Measurements from ENCODE around the gene EVA1A. TPM values are rescaled to one million over a fixed set of nuclear protein-coding genes. Genes with fewer than 3 reads are reported as not detected.

The EVA1A gene
- polyA plus RNA-seq, 2 of the 4 experiments (the other 2 are of a cell fraction): 2.5 to 19.0 TPM

DNA sequence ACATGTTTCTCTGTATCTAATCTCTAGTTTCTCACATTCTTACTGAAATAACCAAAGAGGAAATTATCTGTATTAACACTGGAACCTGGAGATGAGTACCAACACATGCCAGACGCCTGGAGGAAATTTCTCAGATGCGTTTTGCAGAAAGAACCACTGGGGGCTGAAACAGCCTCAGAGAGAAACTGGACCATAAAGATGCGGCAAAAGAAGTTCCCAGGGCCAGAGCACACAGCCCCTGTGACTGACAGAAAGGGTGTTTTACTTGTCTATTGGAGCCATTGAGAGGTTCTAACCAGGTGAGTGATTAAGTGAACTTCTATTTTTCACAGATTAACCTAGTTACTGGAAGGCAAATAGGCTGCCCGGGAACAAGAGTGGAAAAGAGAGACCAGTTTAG lies 103.9 kb downstream of the EVA1A start:
- POLR2A ChIA-PET: no interaction called here
- 44% methylated on average over 4 of the region's 4 CpGs for WGBS (ENCODE audit: missing lambda C conversion rate)
- no peak for FAIRE-seq
- TF ChIP-seq NR3C1 (IDR thresholded peaks at IDR 0.05): no peak
- TF ChIP-seq EHMT2 (IDR thresholded peaks at IDR 0.05; ENCODE audit: low read depth): no peak
- TF ChIP-seq RARB (CRISPR knock-in tag; IDR thresholded peaks at IDR 0.05): no peak
- CTCF ChIA-PET: interaction anchor here (0.7 to 4.6 kb wide), 6 partner anchors 8 to 409 kb away, joined by 3 to 28 read pairs (median 4); no protein-coding TSS in a partner anchor
- Histone ChIP-seq H3K27ac (no peak overlapping the region), H3K9me3 (no peaks in the 10 kb centered on the region), H3K4me1 (no peaks in the 10 kb centered on the region), H3K4me3 (no peak overlapping the region), H3K4me2 (no peak overlapping the region)
- no peak for DNase-seq (ENCODE audit: low read depth in 1 of 2, low spot score in 1 of 2)
- no peak; a peak in 1 of 6 replicates for ATAC-seq

DNA sequence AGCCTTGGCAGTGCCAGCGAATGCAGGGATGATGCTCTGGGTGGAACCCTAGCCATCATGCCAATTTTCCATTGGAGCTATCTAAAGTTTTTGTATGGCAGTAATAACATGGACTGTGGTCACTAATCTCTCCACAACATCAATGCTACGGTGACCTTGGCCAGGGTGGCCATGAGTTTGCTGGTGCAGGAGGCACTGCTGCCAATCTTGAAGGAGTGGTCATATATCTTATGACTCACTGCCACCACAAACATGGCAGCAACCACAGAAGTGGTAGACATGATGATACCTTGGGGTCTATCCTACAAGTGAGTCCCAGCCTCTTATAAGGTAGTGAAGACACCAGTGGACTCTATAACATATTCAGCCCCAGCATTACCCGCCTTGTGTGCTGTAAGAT lies 104.6 kb downstream of the EVA1A start:
- no peak for FAIRE-seq

DNA sequence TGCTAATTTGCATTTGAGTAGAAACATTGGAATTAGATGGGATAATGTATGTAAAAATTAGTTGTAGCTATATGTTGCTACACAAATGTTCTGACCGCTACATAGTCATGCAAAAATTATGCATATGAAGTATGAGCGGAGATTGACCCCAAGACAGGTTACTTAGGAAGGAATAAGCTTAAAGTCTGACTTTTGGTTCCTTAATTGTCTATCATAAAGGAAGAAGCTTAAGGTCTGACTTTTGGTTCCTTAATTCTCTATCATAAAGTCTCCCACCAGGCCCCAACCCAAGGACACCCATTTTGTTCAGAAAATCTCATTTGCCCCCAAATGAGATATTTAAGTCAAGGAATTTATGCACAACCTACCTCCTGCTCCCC lies 106.5 kb downstream of the EVA1A start:
- CTCF ChIA-PET: interaction anchor here (4.1 to 4.6 kb wide), 2 partner anchors 11 to 155 kb away, joined by 22 to 28 read pairs; no protein-coding TSS in a partner anchor
- FAIRE-seq (no peak), DNase-seq (ENCODE audit: low read depth in 1 of 2, low spot score in 1 of 2) (no peak), ATAC-seq (no peak)
- Histone ChIP-seq H3K4me3 (no peak overlapping the region), H3K9me3 (0 out of 3 replicates have a peak, but pooled peaks cover 3% of the 10 kb centered on the region), H3K27ac (no peak overlapping the region), H3K4me2 (no peak overlapping the region), H3K4me1 (no peaks in the 10 kb centered on the region)
- POLR2A ChIA-PET: no interaction called here
- 59% methylated on average over 2 of the region's 2 CpGs for WGBS (ENCODE audit: missing lambda C conversion rate)
- TF ChIP-seq NPAS2 (CRISPR knock-in tag; IDR thresholded peaks at IDR 0.05; ENCODE audit: borderline replicate concordance) (no peak), HDAC2 (IDR thresholded peaks at IDR 0.05) (no peak), MAZ (IDR thresholded peaks at IDR 0.05; ENCODE audit: borderline replicate concordance, low read depth, low read length) (no peak), MYC (IDR thresholded peaks at IDR 0.05; ENCODE audit: borderline replicate concordance, low read length) (no peak), HEYL (CRISPR knock-in tag; IDR thresholded peaks at IDR 0.05) (no peak), CEBPB (IDR thresholded peaks at IDR 0.05) (no peak), CHD4 (IDR thresholded peaks at IDR 0.05; ENCODE audit: borderline replicate concordance) (no peak), TFCP2L1 (CRISPR knock-in tag; IDR thresholded peaks at IDR 0.05) (no peak), CBX2 (IDR thresholded peaks at IDR 0.05; ENCODE audit: borderline replicate concordance, low read depth) (no peak), POLR2A (IDR thresholded peaks at IDR 0.05; ENCODE audit: low read length) (no peak), ESRRA (IDR thresholded peaks at IDR 0.05; ENCODE audit: borderline replicate concordance, low read length) (no peak)
- TF ChIP-seq, protein P1, sequence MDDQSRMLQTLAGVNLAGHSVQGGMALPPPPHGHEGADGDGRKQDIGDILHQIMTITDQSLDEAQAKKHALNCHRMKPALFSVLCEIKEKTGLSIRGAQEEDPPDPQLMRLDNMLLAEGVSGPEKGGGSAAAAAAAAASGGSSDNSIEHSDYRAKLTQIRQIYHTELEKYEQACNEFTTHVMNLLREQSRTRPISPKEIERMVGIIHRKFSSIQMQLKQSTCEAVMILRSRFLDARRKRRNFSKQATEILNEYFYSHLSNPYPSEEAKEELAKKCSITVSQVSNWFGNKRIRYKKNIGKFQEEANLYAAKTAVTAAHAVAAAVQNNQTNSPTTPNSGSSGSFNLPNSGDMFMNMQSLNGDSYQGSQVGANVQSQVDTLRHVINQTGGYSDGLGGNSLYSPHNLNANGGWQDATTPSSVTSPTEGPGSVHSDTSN (IDR thresholded peaks at IDR 0.05): no peak

More for the DNA sequence above, 104.6 kb downstream of the EVA1A start:
- TF ChIP-seq ZNF302 (CRISPR knock-in tag; IDR thresholded peaks at IDR 0.05): no peak
- TF ChIP-seq HOXB13 (CRISPR knock-in tag; IDR thresholded peaks at IDR 0.05; ENCODE audit: low read depth): no peak
- no peak for TF ChIP-seq KDM1A (IDR thresholded peaks at IDR 0.05; ENCODE audit: low read depth)
- TF ChIP-seq RFX5 (IDR thresholded peaks at IDR 0.05): no peak
- TF ChIP-seq, protein P2, sequence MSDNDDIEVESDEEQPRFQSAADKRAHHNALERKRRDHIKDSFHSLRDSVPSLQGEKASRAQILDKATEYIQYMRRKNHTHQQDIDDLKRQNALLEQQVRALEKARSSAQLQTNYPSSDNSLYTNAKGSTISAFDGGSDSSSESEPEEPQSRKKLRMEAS (IDR thresholded peaks at IDR 0.05): no peak
- no peak for TF ChIP-seq RNF2 (IDR thresholded peaks at IDR 0.05; ENCODE audit: borderline replicate concordance, low read depth)
- no peak for TF ChIP-seq JUNB (IDR thresholded peaks at IDR 0.05)
- TF ChIP-seq HDAC2 (IDR thresholded peaks at IDR 0.05): no peak
- TF ChIP-seq, protein P3, sequence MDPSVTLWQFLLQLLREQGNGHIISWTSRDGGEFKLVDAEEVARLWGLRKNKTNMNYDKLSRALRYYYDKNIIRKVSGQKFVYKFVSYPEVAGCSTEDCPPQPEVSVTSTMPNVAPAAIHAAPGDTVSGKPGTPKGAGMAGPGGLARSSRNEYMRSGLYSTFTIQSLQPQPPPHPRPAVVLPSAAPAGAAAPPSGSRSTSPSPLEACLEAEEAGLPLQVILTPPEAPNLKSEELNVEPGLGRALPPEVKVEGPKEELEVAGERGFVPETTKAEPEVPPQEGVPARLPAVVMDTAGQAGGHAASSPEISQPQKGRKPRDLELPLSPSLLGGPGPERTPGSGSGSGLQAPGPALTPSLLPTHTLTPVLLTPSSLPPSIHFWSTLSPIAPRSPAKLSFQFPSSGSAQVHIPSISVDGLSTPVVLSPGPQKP (IDR thresholded peaks at IDR 0.05; ENCODE audit: low read depth, low read length): no peak
- no peaks in the 10 kb centered on the region for H3K4me1 ChIP-seq
- H3K9me3 ChIP-seq: no peaks in the 10 kb centered on the region
- ATAC-seq (no peak), DNase-seq (ENCODE audit: low read depth in 1 of 2, low spot score in 1 of 2) (no peak)
- CTCF ChIA-PET: interaction anchor here (0.8 to 4.6 kb wide), 4 partner anchors 9 to 153 kb away, joined by 3 to 28 read pairs (median 13); no protein-coding TSS in a partner anchor
- H3K4me3 ChIP-seq: no peak overlapping the region
- no peak overlapping the region for H3K4me2 ChIP-seq
- 24% methylated on average over 3 of the region's 3 CpGs for WGBS (ENCODE audit: missing lambda C conversion rate)
- H3K27ac ChIP-seq: no peak overlapping the region
- POLR2A ChIA-PET: no interaction called here
